ENCODE results near the gene STOX2.

STOX2 gene

GRCh38 chr4:184067931-184068554, 162.9 kb downstream of the STOX2 start:
- DNase-seq (ENCODE audit: low read depth in 2 of 2, low spot score in 1 of 2) = no peak

All from stimulated activated CD8-positive, alpha-beta memory T cell treated with anti-CD3 and anti-CD28 coated beads, Interleukin-4, amount 100 ng/mL, for 4 hours (primary cell).